Measurements from ENCODE around the gene HIVEP3.
A peak's percentile ranks its signal among the peaks of the same experiment; 100 is the strongest.

Gene HIVEP3

DNA sequence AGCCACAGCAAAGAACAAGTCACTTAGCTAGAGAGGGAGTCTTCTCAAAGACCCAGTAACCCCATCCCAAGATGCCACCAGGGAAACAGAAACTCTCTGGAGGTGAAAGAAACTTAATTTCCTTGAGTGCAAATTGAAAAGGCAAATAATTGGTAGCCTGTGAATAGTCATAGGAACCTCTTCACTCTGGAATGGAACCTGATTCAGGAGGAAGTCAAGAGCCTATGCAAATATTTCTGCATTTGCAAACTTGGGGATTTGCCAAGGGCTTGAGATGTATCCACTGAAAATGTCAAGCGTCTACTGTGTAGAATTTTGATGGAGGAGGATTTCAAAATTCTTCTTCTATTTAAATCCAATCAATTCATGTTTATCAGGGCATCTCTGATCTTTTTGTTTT is 5.7 kb downstream of the HIVEP3 start:
- peaks cover 67% of the 10 kb centered on the region for H3K4me1 Mint-ChIP-seq
- H3K9me3 Mint-ChIP-seq = no peaks in the 10 kb centered on the region
- DNase-seq (ENCODE audit: low spot score in 2 of 2) = no peak
- peak overlapping the region; percentile 91 for H3K27ac Mint-ChIP-seq
- no peak for ATAC-seq
- no peaks in the 10 kb centered on the region for H3K36me3 Mint-ChIP-seq
- H3K4me3 Mint-ChIP-seq = no peak overlapping the region

GRCh38 chr1:41908288-41908895 is 10.3 kb downstream of the HIVEP3 start:
- H3K36me3 Mint-ChIP-seq = no peaks in the 10 kb centered on the region
- no peak overlapping the region for H3K27ac Mint-ChIP-seq
- DNase-seq (ENCODE audit: low spot score in 2 of 2) (no peak), ATAC-seq (peak; percentile 79)
- H3K4me1 Mint-ChIP-seq = peaks cover 51% of the 10 kb centered on the region
- no peak overlapping the region for H3K4me3 Mint-ChIP-seq
- H3K9me3 Mint-ChIP-seq = no peaks in the 10 kb centered on the region

- Mint-ChIP-seq H3K36me3 (no peaks in the 10 kb centered on the region), H3K9me3 (no peaks in the 10 kb centered on the region), H3K27ac (no peak overlapping the region), H3K4me3 (no peak overlapping the region), H3K4me1 (peaks cover 47% of the 10 kb centered on the region)
- no peak for ATAC-seq
- DNase-seq (ENCODE audit: low spot score in 2 of 2) = peak in 1 of 2 donors; percentile 12
Observed at GRCh38 chr1:41907446-41907845, 11.3 kb downstream of the HIVEP3 start.

- Mint-ChIP-seq H3K36me3 (no peaks in the 10 kb centered on the region), H3K27ac (no peak overlapping the region), H3K9me3 (no peaks in the 10 kb centered on the region), H3K4me1 (peaks cover 47% of the 10 kb centered on the region), H3K4me3 (no peak overlapping the region)
- DNase-seq (ENCODE audit: low spot score in 2 of 2) (peak in 1 of 2 donors; percentile 30), ATAC-seq (no peak)
Observed at GRCh38 chr1:41906943-41907342, 11.8 kb downstream of the HIVEP3 start.

GRCh38 chr1:41905093-41905675 is 13.5 kb downstream of the HIVEP3 start:
- ATAC-seq (no peak), DNase-seq (ENCODE audit: low spot score in 2 of 2) (peak in 1 of 2 donors; percentile 23)
- Mint-ChIP-seq H3K36me3 (no peaks in the 10 kb centered on the region), H3K9me3 (no peaks in the 10 kb centered on the region), H3K4me3 (no peak overlapping the region), H3K27ac (peak overlapping the region; percentile 27), H3K4me1 (peaks cover 61% of the 10 kb centered on the region)

DNA sequence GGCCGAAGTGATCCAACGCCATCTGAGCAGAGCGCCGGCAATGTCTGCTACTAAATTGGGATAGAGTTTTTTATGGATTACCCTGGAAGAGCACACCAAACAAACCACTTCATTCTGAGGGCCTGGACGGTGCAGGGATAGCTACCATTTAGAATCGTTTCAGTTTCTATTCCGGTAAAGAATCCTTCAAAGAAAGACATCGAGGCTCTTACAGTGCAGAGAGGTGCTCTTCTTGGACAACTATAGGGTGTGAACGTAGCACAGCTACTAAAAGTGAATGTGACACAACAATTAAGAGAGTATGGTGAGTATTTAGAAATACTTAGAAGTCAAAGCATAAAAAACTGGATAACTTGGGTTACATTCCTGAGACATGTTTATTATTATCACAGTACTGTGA is 16.1 kb downstream of the HIVEP3 start:
- H3K4me3 Mint-ChIP-seq = peak overlapping the region; percentile 43
- H3K9me3 Mint-ChIP-seq = peaks cover under 1% of the 10 kb centered on the region
- ATAC-seq (no peak), DNase-seq (ENCODE audit: low spot score in 2 of 2) (no peak)
- peak overlapping the region; percentile 75 for H3K27ac Mint-ChIP-seq
- no peaks in the 10 kb centered on the region for H3K36me3 Mint-ChIP-seq
- peaks cover 72% of the 10 kb centered on the region for H3K4me1 Mint-ChIP-seq

- DNase-seq (ENCODE audit: low spot score in 2 of 2) = peak in 1 of 2 donors; percentile 43
Observed at GRCh38 chr1:41902159-41902577, 16.6 kb downstream of the HIVEP3 start.

DNA sequence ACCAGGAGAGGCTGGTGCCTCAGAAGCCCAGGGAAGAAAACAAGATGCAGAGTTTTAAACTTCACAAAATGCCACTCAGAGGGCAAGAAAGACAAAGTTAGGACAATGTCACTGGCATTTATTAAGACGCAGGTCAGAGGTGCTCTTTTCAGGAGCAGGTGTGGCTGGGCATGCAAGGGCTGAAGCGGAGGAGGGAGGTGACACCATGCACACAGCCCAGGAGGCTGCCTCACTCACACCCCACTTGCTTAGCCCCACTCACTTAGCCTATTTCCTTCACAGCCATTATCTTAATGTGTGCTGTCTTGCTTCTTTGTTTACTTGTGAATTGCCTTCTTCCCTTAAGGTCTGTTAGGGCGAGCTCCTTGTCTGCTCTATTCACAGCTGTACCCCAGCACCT is 17.2 kb downstream of the HIVEP3 start:
- Mint-ChIP-seq H3K27ac (peak overlapping the region; percentile 75), H3K4me3 (peak overlapping the region; percentile 43), H3K36me3 (no peaks in the 10 kb centered on the region), H3K9me3 (peaks cover 3% of the 10 kb centered on the region), H3K4me1 (peaks cover 72% of the 10 kb centered on the region)
- DNase-seq (ENCODE audit: low spot score in 2 of 2) = peak in 1 of 2 donors; percentile 43
- ATAC-seq = no peak

More at GRCh38 chr1:41902159-41902577, 16.6 kb downstream of the HIVEP3 start:
- H3K27ac Mint-ChIP-seq = peak overlapping the region; percentile 75
- peaks cover 72% of the 10 kb centered on the region for H3K4me1 Mint-ChIP-seq
- peak overlapping the region; percentile 43 for H3K4me3 Mint-ChIP-seq
- peaks cover 3% of the 10 kb centered on the region for H3K9me3 Mint-ChIP-seq
- H3K36me3 Mint-ChIP-seq = no peaks in the 10 kb centered on the region
- ATAC-seq = no peak

- peaks cover 72% of the 10 kb centered on the region for H3K4me1 Mint-ChIP-seq
- no peak for ATAC-seq
- H3K36me3 Mint-ChIP-seq = no peaks in the 10 kb centered on the region
- peak overlapping the region; percentile 86 for H3K27ac Mint-ChIP-seq
- H3K9me3 Mint-ChIP-seq = peaks cover 3% of the 10 kb centered on the region
- DNase-seq (ENCODE audit: low spot score in 2 of 2) = peak in 1 of 2 donors; percentile 42
- peak overlapping the region; percentile 43 for H3K4me3 Mint-ChIP-seq
Observed at GRCh38 chr1:41900603-41901444, 17.9 kb downstream of the HIVEP3 start.

- ATAC-seq = peak; percentile 96
- peaks cover 81% of the 10 kb centered on the region for H3K4me1 Mint-ChIP-seq
- no peaks in the 10 kb centered on the region for H3K36me3 Mint-ChIP-seq
- DNase-seq (ENCODE audit: low spot score in 2 of 2) = peak in 1 of 2 donors; percentile 77
- H3K4me3 Mint-ChIP-seq = peak overlapping the region; percentile 54
- H3K27ac Mint-ChIP-seq = peak overlapping the region; percentile 93
- H3K9me3 Mint-ChIP-seq = peaks cover 3% of the 10 kb centered on the region
Observed at GRCh38 chr1:41898191-41898713, 20.5 kb downstream of the HIVEP3 start.

DNA sequence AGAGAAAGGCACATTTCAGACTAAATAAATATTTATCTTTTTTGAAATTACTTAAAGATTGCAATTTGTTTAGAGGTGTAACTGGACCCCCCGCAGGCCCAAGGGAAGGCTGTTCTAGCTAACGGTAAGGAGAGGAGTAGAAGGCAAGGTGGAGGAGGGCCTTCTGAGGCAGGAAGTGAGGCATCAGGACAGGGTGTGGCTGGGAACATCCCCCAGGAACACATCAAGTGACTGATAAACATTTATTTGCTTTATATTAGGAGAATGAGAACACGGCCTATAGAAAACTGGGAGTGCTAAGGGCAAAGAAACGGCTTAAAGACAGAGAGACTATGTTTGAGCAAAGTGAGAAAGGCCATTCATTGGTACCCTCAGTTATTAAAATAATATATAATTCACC is 23.2 kb downstream of the HIVEP3 start:
- ATAC-seq (no peak), DNase-seq (ENCODE audit: low spot score in 2 of 2) (no peak)
- Mint-ChIP-seq H3K9me3 (peaks cover 3% of the 10 kb centered on the region), H3K36me3 (no peaks in the 10 kb centered on the region), H3K4me1 (peaks cover 84% of the 10 kb centered on the region), H3K27ac (peak overlapping the region; percentile 66), H3K4me3 (peak overlapping the region; percentile 40)

DNA sequence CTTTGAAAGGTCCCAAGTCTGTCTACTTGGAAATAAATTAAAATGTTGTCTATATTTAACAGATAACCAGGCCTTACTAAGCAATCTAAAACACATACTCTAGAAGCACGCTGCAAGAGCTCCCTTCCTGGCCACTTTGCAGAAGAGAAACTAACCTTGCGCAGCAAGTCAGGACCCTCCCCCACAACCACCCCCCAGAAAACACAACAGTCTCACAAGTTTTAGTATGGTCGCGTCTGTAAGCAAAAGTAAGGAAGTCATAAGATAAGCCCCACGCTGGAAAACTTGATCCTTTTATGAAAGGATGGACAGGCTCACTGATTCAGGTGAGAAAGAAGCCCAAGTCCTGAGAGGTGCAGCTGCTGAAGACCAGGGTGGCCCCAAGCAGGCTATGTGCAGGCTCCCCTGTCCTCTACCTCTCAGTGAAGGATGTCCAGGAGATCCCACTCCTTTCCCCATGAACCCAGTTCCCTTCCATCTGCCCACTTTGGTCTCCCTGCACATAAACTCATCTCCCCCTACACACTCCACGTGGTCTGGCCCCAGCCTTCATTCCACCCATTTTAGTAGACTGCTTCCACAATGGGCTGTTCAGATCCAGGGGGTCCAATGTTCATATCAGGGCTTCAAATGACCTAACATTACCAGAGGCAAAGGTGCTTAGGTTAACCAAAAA is 23.8 kb downstream of the HIVEP3 start:
- DNase-seq (ENCODE audit: low spot score in 2 of 2) = no peak
- peaks cover 82% of the 10 kb centered on the region for H3K4me1 Mint-ChIP-seq

DNA sequence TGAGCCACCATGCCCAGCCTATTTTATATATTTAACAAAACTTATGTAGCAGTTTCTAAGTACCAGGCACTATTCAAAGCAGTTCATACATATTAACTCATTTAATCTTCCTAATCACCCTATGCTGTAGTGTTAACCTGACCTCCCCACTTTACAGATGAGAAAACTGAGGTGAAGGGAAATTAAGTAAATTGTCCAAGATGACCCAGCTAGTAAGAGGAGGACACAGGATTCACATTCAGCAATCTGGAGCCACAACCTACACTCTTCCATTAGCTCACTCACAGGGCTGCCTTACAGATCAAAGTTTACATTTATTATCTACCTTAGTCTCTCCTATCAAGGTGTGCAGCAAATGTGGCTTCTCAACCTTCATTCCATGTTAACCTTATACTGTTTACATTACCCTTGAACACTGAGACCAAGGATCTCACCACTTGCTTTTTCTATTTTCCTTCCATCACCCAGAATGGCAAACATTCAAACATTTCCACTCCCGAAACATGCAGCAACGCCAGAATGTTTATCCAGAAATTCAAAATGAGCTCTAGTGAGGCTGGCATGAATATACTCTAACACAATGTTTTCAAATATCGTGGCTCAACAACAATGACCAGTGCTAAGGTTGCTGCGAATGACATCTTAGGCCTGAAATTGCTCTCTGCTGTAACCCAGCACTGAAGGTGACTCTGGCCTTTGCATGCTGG is 24.5 kb downstream of the HIVEP3 start:
- Mint-ChIP-seq H3K27ac (peak overlapping the region; percentile 66), H3K36me3 (peaks cover under 1% of the 10 kb centered on the region), H3K4me3 (peak overlapping the region; percentile 40), H3K4me1 (peaks cover 82% of the 10 kb centered on the region), H3K9me3 (peaks cover 3% of the 10 kb centered on the region)
- DNase-seq (ENCODE audit: low spot score in 2 of 2) = no peak
- ATAC-seq = no peak

More for the DNA sequence above, 23.8 kb downstream of the HIVEP3 start:
- Mint-ChIP-seq H3K36me3 (no peaks in the 10 kb centered on the region), H3K9me3 (peaks cover 3% of the 10 kb centered on the region), H3K27ac (peak overlapping the region; percentile 66), H3K4me3 (peak overlapping the region; percentile 40)
- ATAC-seq = no peak

DNA sequence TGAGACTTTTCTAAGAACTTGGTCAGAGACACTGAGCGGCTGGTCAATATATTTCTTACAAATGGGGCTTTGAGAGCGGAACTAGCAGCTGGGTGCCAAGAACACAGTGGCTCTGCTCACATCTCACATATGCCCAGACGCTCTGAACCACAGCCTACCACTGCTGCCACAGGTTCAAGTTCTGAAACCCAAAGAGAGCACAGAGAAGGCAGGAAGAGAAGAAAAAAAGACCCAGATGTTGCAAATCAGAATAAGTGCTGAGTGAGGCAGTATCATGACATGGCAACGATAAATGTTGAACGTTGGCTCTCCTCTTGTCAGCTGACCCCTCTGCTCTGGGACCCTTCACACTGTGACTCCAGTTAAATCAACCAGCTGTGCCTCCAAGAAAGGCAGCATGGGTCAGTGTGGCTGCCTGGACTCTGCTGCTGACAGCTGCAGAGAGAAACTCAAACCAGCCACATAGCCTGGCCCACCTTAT is 26.4 kb downstream of the HIVEP3 start:
- peak overlapping the region; percentile 88 for H3K27ac Mint-ChIP-seq
- peak overlapping the region; percentile 74 for H3K4me3 Mint-ChIP-seq
- DNase-seq (ENCODE audit: low spot score in 2 of 2) (peak in 1 of 2 donors; percentile 71), ATAC-seq (peak; percentile 71)
- H3K9me3 Mint-ChIP-seq = no peaks in the 10 kb centered on the region
- H3K4me1 Mint-ChIP-seq = peaks cover 76% of the 10 kb centered on the region
- H3K36me3 Mint-ChIP-seq = peaks cover 8% of the 10 kb centered on the region
